ENCODE data around the gene STEAP3.

The STEAP3 gene

DNA sequence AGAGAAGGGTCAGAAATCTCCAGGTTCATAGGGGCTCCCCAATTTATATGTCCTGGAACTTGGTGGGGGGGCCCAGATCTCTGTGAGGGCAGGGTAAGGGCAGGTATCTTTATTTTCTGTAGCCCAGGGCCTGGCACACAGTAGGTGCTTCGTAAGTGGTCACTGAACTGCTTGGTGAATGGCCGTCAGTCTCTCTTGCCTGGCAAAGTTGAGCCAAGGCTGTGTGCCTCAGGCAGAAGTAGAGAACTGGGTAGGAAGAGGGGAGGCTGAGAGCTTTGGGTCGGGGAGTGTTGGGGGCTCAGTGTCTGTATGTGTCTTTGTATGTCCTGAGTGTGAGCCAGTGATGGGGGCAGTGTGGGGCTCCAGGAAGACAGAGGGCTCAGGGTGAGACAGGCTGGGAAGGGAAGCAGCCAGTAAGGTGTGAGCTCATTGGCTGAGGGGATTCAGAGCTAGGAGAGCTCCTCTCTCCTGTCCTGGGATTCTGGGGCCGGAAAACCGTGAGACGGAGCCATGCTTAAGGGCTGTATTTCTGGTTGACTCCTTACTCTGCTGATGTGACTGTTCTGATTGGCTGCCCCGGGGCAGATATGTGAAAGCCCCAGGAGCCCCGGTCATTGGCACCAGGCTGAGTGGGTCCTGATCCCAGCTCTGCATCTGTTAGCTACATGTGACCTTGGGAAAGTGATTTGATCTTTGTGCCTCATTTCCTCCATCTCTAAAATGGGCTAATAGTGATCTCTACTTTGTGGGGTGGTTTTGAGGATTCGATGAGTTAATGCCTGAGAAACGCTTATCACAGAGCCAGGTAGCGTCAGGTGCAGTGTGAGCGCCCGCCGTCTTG is 30.3 kb downstream of the STEAP3 start:
- no peak for DNase-seq (ENCODE audit: low read depth, low spot score)
- TF ChIP-seq, protein P1, sequence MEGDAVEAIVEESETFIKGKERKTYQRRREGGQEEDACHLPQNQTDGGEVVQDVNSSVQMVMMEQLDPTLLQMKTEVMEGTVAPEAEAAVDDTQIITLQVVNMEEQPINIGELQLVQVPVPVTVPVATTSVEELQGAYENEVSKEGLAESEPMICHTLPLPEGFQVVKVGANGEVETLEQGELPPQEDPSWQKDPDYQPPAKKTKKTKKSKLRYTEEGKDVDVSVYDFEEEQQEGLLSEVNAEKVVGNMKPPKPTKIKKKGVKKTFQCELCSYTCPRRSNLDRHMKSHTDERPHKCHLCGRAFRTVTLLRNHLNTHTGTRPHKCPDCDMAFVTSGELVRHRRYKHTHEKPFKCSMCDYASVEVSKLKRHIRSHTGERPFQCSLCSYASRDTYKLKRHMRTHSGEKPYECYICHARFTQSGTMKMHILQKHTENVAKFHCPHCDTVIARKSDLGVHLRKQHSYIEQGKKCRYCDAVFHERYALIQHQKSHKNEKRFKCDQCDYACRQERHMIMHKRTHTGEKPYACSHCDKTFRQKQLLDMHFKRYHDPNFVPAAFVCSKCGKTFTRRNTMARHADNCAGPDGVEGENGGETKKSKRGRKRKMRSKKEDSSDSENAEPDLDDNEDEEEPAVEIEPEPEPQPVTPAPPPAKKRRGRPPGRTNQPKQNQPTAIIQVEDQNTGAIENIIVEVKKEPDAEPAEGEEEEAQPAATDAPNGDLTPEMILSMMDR (IDR thresholded peaks at IDR 0.05; ENCODE audit: low read depth, low read length), result no peak
- no peak overlapping the region for H3K4me3 ChIP-seq (ENCODE audit: low read depth, low read length)
- in situ Hi-C loops (cut with HindIII; ENCODE audit: low sequenced_read_pairs), result no loop called here

DNA sequence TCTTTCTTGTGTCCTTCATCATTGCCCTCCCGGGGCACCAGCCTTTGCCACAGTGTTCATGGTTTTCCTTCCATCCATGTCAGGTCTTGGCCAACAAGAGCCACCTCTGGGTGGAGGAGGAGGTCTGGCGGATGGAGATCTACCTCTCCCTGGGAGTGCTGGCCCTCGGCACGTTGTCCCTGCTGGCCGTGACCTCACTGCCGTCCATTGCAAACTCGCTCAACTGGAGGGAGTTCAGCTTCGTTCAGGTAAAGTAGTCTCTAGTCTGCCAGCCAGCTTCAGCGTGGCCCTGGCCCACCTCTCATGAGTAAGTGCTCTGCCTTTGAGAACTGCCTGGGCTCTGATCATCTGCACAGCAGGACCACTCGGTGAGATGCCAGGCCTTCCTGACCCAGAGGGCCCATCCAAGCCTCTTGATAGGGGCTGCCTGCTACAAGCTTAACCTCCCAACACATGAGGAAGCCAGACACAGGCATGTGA is 31.0 kb downstream of the STEAP3 start:
- TF ChIP-seq, protein P1 (IDR thresholded peaks at IDR 0.05; ENCODE audit: low read depth, low read length), result no peak
- in situ Hi-C loops (cut with HindIII; ENCODE audit: low sequenced_read_pairs), result no loop called here
- no peak overlapping the region for H3K4me3 ChIP-seq (ENCODE audit: low read depth, low read length)
- DNase-seq (ENCODE audit: low read depth, low spot score), result no peak

- H3K4me3 ChIP-seq (ENCODE audit: low read depth, low read length), result no peak overlapping the region
- TF ChIP-seq, protein P1 (IDR thresholded peaks at IDR 0.05; ENCODE audit: low read depth, low read length), result no peak
- DNase-seq (ENCODE audit: low read depth, low spot score), result peak; percentile 97
- in situ Hi-C loops (cut with HindIII; ENCODE audit: low sequenced_read_pairs), result no loop called here
These were observed 32.3 kb downstream of the STEAP3 start for GRCh38 chr2:119255760-119256581.

DNA sequence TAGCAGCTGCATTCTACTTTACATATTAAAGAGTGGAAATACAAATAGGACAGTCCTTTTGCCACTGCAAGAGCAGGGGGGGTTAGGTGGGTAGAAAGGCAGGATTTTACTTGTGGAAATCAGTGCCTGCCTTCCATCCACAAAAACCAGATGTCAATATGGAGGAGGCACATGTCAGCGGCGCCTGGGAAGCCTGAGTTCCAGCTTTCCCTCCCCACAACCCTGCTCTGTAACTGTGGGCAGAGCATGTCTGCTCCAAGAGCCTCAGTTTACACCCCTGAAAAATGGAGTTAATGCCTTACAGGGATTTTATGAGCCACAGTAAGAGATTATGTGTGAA is 32.9 kb downstream of the STEAP3 start:
- H3K4me3 ChIP-seq (ENCODE audit: low read depth, low read length), result no peak overlapping the region
- no peak for DNase-seq (ENCODE audit: low read depth, low spot score)
- TF ChIP-seq, protein P1 (IDR thresholded peaks at IDR 0.05; ENCODE audit: low read depth, low read length), result no peak
- in situ Hi-C loops (cut with HindIII; ENCODE audit: low sequenced_read_pairs), result no loop called here

- no peak overlapping the region for H3K4me3 ChIP-seq (ENCODE audit: low read depth, low read length)
- in situ Hi-C loops (cut with HindIII; ENCODE audit: low sequenced_read_pairs), result no loop called here
- no peak for DNase-seq (ENCODE audit: low read depth, low spot score)
- TF ChIP-seq, protein P1 (IDR thresholded peaks at IDR 0.05; ENCODE audit: low read depth, low read length), result no peak
These were observed 33.6 kb downstream of the STEAP3 start for GRCh38 chr2:119257198-119257597.

DNA sequence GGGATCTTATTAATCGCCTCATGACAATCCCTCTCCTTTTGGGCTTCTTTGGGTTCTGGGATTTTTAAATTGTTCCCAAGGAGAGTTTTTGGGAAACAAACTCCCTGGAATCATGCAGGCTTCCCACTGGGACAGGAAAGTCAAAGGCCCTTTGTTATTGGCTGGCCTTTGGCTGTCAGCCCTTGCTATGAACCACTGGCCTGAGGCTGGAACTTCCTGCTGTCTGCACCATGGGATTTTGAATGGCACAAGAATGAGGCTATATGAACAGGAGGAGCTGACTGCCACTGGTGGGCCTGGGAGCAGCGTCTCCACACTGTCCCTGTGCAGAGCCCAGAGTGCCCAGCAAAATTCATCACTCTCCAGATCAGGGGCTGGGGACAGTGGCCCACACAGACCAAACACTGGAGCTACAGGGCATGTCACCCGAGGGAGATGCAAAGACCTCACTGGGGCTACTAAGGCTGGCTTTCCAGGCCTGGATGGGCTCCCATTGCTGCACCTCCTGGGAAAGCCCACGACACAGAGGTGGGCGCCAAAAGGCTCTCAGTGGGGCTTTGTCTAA is 35.7 kb downstream of the STEAP3 start:
- in situ Hi-C loops (cut with HindIII; ENCODE audit: low sequenced_read_pairs), result no loop called here

More for the DNA sequence above, 35.7 kb downstream of the STEAP3 start:
- no peak for DNase-seq (ENCODE audit: low read depth, low spot score)
- no peak overlapping the region for H3K4me3 ChIP-seq (ENCODE audit: low read depth, low read length)
- TF ChIP-seq, protein P1 (IDR thresholded peaks at IDR 0.05; ENCODE audit: low read depth, low read length), result no peak

Data from astrocyte of the spinal cord (primary cell).